OCI-LY1 (cell line): Measurements from ENCODE around the gene SRSF12.
A peak's percentile ranks its signal among the peaks of the same experiment; 100 is the strongest.

Experiments used
- H2AFZ ChIP-seq: fragments of 200-600 bp; sonication (generic), shearing (Covaris generic); 2 replicates; pipeline ENCODE4 v1.6.0; 2014; ENCODE audit warnings: antibody characterized with exemption, mild to moderate bottlenecking, low read length
- H3F3A ChIP-seq: fragments of 200-600 bp; sonication (generic), shearing (Covaris generic); 2 replicates; pipeline ENCODE4 v1.6.0; 2014; ENCODE audit warnings: mild to moderate bottlenecking, antibody characterized with exemption, low read length, moderate library complexity; ENCODE audit not compliant: insufficient read depth
- H3K27ac ChIP-seq: fragments of 200-600 bp; sonication (generic); 2 replicates; pipeline ENCODE4 v1.5.1; 2014; ENCODE audit warnings: low read length, mixed run types, mild to moderate bottlenecking, low read depth; ENCODE audit not compliant: poor library complexity, severe bottlenecking
- H3K27me3 ChIP-seq: fragments of 200-600 bp; sonication (generic); 2 replicates; pipeline ENCODE4 v1.6.0; 2014; ENCODE audit warnings: antibody characterized with exemption, mild to moderate bottlenecking, low read length, moderate library complexity; ENCODE audit not compliant: insufficient read depth
- H3K36me3 ChIP-seq: fragments of 200-600 bp; sonication (generic); 2 replicates; pipeline ENCODE4 v1.6.1; 2014; ENCODE audit warnings: mild to moderate bottlenecking, antibody characterized with exemption, low read length, moderate library complexity, mixed read lengths; ENCODE audit not compliant: insufficient read depth
- H3K4me1 ChIP-seq: fragments of 200-600 bp; sonication (generic); 2 replicates; pipeline ENCODE4 v1.5.1; 2014; ENCODE audit warnings: mild to moderate bottlenecking, low read length, moderate library complexity; ENCODE audit not compliant: insufficient read depth, severe bottlenecking
- H3K4me2 ChIP-seq: fragments of 200-600 bp; sonication (generic), shearing (Covaris generic); 2 replicates; pipeline ENCODE4 v1.6.1; 2014; ENCODE audit warnings: low read length
- H3K4me3 ChIP-seq: fragments of 200-600 bp; sonication (generic); 2 replicates; pipeline ENCODE4 v1.5.1; 2014; ENCODE audit warnings: low read length, low read depth, mild to moderate bottlenecking, mixed read lengths; ENCODE audit not compliant: poor library complexity, severe bottlenecking
- H3K79me2 ChIP-seq: fragments of 200-600 bp; shearing (Covaris generic); 2 replicates; pipeline ENCODE4 v1.6.1; 2016; ENCODE audit warnings: mixed run types, low read length, mixed read lengths; ENCODE audit not compliant: insufficient read depth
- H3K9ac ChIP-seq: fragments of 200-600 bp; sonication (generic), shearing (Covaris generic); 2 replicates; pipeline ENCODE4 v1.6.1; 2014; ENCODE audit warnings: mild to moderate bottlenecking, low read length, mixed read lengths
- H3K9me2 ChIP-seq: fragments of 200-600 bp; sonication (generic), shearing (Covaris generic); 2 replicates; pipeline ENCODE4 v1.6.1; 2014; ENCODE audit warnings: low read depth, mild to moderate bottlenecking, low read length, mixed read lengths
- H3K9me3 ChIP-seq: fragments of 200-600 bp; shearing (Covaris generic); 2 replicates; pipeline ENCODE4 v1.6.1; 2014; ENCODE audit warnings: low read length, mixed read lengths
- H4K20me1 ChIP-seq: fragments of 200-600 bp; sonication (generic), shearing (Covaris generic); 2 replicates; pipeline ENCODE4 v1.6.0; 2016; ENCODE audit warnings: mild to moderate bottlenecking, low read length; ENCODE audit not compliant: insufficient read depth
- EZH2 ChIP-seq: fragments of 200-600 bp; sonication (generic), shearing (Covaris generic); IDR thresholded peaks from 2 replicates; pipeline ENCODE4 v1.8.0; 2017; ENCODE audit warnings: borderline replicate concordance, mixed run types, mild to moderate bottlenecking, antibody characterized with exemption, low read length, moderate library complexity, mixed read lengths
- TF ChIP-seq, protein P1 (sequence below): fragments of 200-600 bp; sonication (generic), shearing (Covaris generic); IDR thresholded peaks from 2 replicates; pipeline ENCODE4 v1.5.1; 2017; ENCODE audit warnings: mild to moderate bottlenecking, antibody characterized with exemption, low read length, moderate library complexity, mixed read lengths

The SRSF12 gene

DNA sequence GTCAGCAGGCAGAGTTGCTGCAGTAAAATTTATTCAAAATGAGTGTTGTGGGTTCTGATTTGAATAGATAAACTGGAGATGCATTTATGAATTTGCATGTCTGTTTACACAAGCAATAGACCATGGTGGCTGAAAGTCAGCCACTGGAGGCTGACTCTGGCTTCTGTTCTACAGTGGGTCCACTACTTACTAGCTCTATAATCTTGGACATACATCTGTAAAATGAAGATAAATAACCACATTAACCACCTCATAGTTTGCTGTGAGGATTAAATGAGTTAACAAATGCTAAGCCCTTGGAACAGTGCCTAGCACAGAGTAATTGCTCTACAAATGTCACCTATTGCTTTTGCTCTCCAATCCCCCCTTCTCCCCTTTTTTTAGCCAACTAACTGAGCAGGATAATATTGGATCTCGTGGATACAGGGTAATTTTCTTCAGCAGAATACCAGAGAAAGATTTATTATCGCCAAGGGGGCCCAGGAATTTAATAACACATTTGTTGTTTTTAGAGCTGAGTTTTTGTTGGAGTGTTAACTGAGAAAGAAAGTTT is 26.6 kb upstream of the SRSF12 start:
- H3K79me2 ChIP-seq = peaks cover 10% of the 10 kb centered on the region; the same call in 1 of the 2 replicates
- H3K36me3 ChIP-seq = peaks cover 6% of the 10 kb centered on the region; the same call in 1 of the 2 replicates
- no peaks in the 10 kb centered on the region for H4K20me1 ChIP-seq
- H3K9ac ChIP-seq = peak overlapping the region; percentile 85; the same call in 1 of the 2 replicates
- TF ChIP-seq, protein P1, sequence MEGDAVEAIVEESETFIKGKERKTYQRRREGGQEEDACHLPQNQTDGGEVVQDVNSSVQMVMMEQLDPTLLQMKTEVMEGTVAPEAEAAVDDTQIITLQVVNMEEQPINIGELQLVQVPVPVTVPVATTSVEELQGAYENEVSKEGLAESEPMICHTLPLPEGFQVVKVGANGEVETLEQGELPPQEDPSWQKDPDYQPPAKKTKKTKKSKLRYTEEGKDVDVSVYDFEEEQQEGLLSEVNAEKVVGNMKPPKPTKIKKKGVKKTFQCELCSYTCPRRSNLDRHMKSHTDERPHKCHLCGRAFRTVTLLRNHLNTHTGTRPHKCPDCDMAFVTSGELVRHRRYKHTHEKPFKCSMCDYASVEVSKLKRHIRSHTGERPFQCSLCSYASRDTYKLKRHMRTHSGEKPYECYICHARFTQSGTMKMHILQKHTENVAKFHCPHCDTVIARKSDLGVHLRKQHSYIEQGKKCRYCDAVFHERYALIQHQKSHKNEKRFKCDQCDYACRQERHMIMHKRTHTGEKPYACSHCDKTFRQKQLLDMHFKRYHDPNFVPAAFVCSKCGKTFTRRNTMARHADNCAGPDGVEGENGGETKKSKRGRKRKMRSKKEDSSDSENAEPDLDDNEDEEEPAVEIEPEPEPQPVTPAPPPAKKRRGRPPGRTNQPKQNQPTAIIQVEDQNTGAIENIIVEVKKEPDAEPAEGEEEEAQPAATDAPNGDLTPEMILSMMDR = no peak
- TF ChIP-seq EZH2 = no peak
- H3K4me1 ChIP-seq = peaks cover 35% of the 10 kb centered on the region
- H3K9me2 ChIP-seq = no peaks in the 10 kb centered on the region
- no peak overlapping the region for H2AFZ ChIP-seq
- H3F3A ChIP-seq = no peaks in the 10 kb centered on the region
- H3K9me3 ChIP-seq = no peaks in the 10 kb centered on the region
- peak overlapping the region; percentile 71 for H3K4me2 ChIP-seq
- no peaks in the 10 kb centered on the region for H3K27me3 ChIP-seq
- H3K27ac ChIP-seq = no peak overlapping the region
- peak overlapping the region; percentile 90 for H3K4me3 ChIP-seq

DNA sequence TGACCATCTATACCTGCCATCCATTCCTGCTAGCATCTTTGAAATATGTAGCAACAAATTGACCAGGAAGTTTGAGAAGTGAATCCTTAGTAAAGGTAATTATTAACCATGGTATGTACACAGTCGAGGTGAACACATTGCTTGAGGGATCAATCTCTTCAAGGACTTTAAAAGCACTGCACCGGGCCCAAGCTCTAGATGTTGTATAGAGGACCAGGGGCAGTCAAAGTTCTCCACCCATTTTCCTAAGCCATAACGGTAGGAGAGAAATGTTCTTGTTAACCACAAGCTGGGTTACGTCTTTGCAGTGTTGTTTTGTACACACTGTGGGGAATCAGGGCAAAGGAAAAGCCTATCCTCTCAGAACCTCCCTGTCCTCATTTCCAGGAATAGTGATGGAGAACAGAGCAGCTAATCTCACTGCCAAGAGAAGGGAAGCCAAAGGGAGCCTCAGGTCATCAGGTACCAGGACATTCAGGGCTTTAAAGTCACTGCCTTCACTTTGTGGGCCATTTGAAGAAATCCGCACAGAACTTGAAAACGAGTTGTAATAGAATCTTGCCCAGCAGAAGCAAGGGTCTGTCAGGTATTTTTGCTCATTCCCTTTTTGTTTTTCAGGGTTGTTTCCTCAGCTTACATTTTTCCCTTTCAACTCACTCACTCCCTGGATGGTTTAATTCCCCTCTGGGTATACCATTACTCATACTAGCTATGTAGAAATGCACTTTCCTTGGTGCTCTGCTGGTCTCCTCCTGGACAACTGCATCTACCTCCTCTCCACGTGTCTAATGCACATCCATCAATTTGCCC is 22.7 kb upstream of the SRSF12 start:
- Histone ChIP-seq H3F3A (no peaks in the 10 kb centered on the region), H4K20me1 (no peaks in the 10 kb centered on the region), H3K9ac (no peak overlapping the region), H3K4me1 (peaks cover 15% of the 10 kb centered on the region), H3K4me3 (no peak overlapping the region), H3K27me3 (no peaks in the 10 kb centered on the region), H3K9me3 (no peaks in the 10 kb centered on the region), H3K36me3 (no peaks in the 10 kb centered on the region), H2AFZ (no peak overlapping the region), H3K4me2 (no peak overlapping the region), H3K9me2 (no peaks in the 10 kb centered on the region), H3K79me2 (no peaks in the 10 kb centered on the region), H3K27ac (no peak overlapping the region)
- no peak for TF ChIP-seq EZH2
- TF ChIP-seq, protein P1 = no peak

DNA sequence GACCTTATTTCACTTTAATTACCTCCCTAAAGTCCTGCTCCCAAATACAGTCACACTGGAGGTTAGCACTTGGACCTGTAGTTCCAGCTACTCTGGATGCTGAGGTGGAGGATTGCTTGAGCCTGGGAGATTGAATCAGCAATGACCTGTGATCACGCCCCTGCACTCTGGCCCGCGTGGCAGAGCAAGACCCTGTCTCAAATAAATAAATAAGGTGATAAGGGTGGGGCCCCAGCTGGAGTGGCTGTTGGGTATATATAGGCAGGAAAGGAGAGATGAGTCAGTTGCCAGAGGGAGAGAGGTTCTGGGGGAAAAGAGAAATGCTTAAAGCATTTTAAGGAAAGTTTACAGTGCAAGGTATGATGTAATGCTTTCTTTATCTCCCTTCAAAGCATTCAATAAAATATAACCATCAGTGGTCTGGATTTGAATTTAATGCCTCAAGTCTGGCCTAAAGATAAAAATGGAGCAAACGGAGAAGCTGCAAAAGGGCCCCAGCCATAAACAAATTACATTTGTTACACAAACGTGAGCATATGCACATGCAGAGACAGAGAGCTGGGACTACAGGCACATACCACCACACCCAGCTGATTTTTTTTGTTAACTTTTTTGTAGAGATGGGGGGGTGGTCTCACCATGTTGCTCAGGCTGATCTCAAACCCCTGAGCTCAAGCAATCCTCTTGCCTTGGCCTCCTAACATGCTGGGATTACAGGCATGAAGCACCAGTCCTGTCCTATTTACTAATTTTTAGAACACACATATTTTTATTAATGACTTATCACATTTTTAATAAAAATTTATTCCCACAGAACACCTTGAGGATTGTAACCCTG is 21.9 kb upstream of the SRSF12 start:
- H3K9ac ChIP-seq = no peak overlapping the region
- H3K27me3 ChIP-seq = no peaks in the 10 kb centered on the region; the same call in 1 of the 2 replicates
- no peak overlapping the region for H2AFZ ChIP-seq
- H3K4me1 ChIP-seq = peaks cover 7% of the 10 kb centered on the region
- no peaks in the 10 kb centered on the region for H3K36me3 ChIP-seq
- H3K79me2 ChIP-seq = no peaks in the 10 kb centered on the region
- TF ChIP-seq, protein P1 = no peak
- TF ChIP-seq EZH2 = no peak
- H3K4me2 ChIP-seq = no peak overlapping the region
- H3K4me3 ChIP-seq = no peak overlapping the region
- no peaks in the 10 kb centered on the region for H3K9me3 ChIP-seq
- H3K9me2 ChIP-seq = no peaks in the 10 kb centered on the region
- H3F3A ChIP-seq = no peaks in the 10 kb centered on the region
- H3K27ac ChIP-seq = no peak overlapping the region
- H4K20me1 ChIP-seq = no peaks in the 10 kb centered on the region
